GM23248 (cell line): ENCODE results near the gene MRPL19.

Experiments
- EZH2 ChIP-seq: fragments of 200-600 bp; sonication (generic); IDR thresholded peaks from 2 replicates; pipeline ENCODE4 v1.6.1; 2018; ENCODE audit warnings: antibody characterized with exemption, mild to moderate bottlenecking; ENCODE audit not compliant: insufficient read depth, poor library complexity, severe bottlenecking
- EZH2phosphoT487 ChIP-seq: fragments of 200-600 bp; sonication (generic); IDR thresholded peaks from 2 replicates; pipeline ENCODE4 v1.6.1; 2018; ENCODE audit warnings: antibody characterized with exemption, moderate library complexity, mild to moderate bottlenecking, low read depth; ENCODE audit not compliant: insufficient read depth

- no peak for TF ChIP-seq EZH2phosphoT487
- TF ChIP-seq EZH2, result no peak
These were observed 447 bp upstream of the MRPL19 start for GRCh38 chr2:75646090-75646582.
